ENCODE results near the gene GTF2A2.
A peak's percentile ranks its signal among the peaks of the same experiment; 100 is the strongest.
"Not testable (repeated sequence)": the region's sequence is repeated elsewhere in the genome, so short reads cannot be mapped to it uniquely, and the experiment has no call there.

GTF2A2 gene

GRCh38 chr15:59656897-59657634 lies at the start of gene GTF2A2:
Gene GTF2A2, minus strand, starts transcription at chr15:59657515. Its CDS starts 5,238 bp downstream, at chr15:59652277.
- peak; percentile 97 for DNase-seq (ENCODE audit: low spot score)

- no peak for DNase-seq (ENCODE audit: low spot score)
These were observed 46.9 kb upstream of the GTF2A2 start for GRCh38 chr15:59703979-59704796.

GRCh38 chr15:59702351-59702750 lies 45.0 kb upstream of the GTF2A2 start:
- no peak for DNase-seq (ENCODE audit: low spot score)

- DNase-seq (ENCODE audit: low spot score), result no peak
These were observed 44.6 kb upstream of the GTF2A2 start for GRCh38 chr15:59701880-59702279.

GRCh38 chr15:59699810-59700431 lies 42.6 kb upstream of the GTF2A2 start:
- no peak for DNase-seq (ENCODE audit: low spot score)

GRCh38 chr15:59698065-59698464 lies 40.8 kb upstream of the GTF2A2 start:
- DNase-seq (ENCODE audit: low spot score), result not testable (repeated sequence)

GRCh38 chr15:59696332-59696731 lies 39.0 kb upstream of the GTF2A2 start:
- no peak for DNase-seq (ENCODE audit: low spot score)

GRCh38 chr15:59694779-59695178 lies 37.5 kb upstream of the GTF2A2 start:
- DNase-seq (ENCODE audit: low spot score), result no peak

- DNase-seq (ENCODE audit: low spot score), result peak; percentile 37
These were observed 34.0 kb upstream of the GTF2A2 start for GRCh38 chr15:59691194-59691805.

- DNase-seq (ENCODE audit: low spot score), result peak; percentile 71
These were observed 32.4 kb upstream of the GTF2A2 start for GRCh38 chr15:59689626-59690236.

- peak; percentile 99 for DNase-seq (ENCODE audit: low spot score)
These were observed 31.7 kb upstream of the GTF2A2 start, which contains the start of gene BNIP2 for GRCh38 chr15:59688782-59689625. Gene BNIP2, minus strand, starts transcription at chr15:59689320. Its CDS starts 6,863 bp downstream, at chr15:59682457.

- peak; percentile 28 for DNase-seq (ENCODE audit: low spot score)
These were observed 31.1 kb upstream of the GTF2A2 start for GRCh38 chr15:59688423-59688781.

GRCh38 chr15:59687836-59688235 lies 30.5 kb upstream of the GTF2A2 start:
- DNase-seq (ENCODE audit: low spot score), result peak; percentile 39

- DNase-seq (ENCODE audit: low spot score), result no peak
These were observed 29.1 kb upstream of the GTF2A2 start for GRCh38 chr15:59686389-59686788.

GRCh38 chr15:59685737-59686297 lies 28.5 kb upstream of the GTF2A2 start:
- DNase-seq (ENCODE audit: low spot score), result no peak

- DNase-seq (ENCODE audit: low spot score), result no peak
These were observed 23.6 kb upstream of the GTF2A2 start for GRCh38 chr15:59680870-59681269.

- no peak for DNase-seq (ENCODE audit: low spot score)
These were observed 23.0 kb upstream of the GTF2A2 start for GRCh38 chr15:59680346-59680745.

- no peak for DNase-seq (ENCODE audit: low spot score)
These were observed 21.3 kb upstream of the GTF2A2 start for GRCh38 chr15:59678620-59679019.

GRCh38 chr15:59678172-59678571 lies 20.9 kb upstream of the GTF2A2 start:
- DNase-seq (ENCODE audit: low spot score), result no peak

- DNase-seq (ENCODE audit: low spot score), result no peak
These were observed 19.2 kb upstream of the GTF2A2 start for GRCh38 chr15:59676565-59676964.
